ENCODE data around the gene PLA2G10. TPM values are rescaled to one million over a fixed set of nuclear protein-coding genes. Genes with fewer than 3 reads are reported as not detected.

PLA2G10 gene
- polyA plus RNA-seq, 1 of the 3 experiments (the other 2 are of a cell fraction), result not detected

GRCh38 chr16:14641926-14642325 lies 52.2 kb downstream of the PLA2G10 start:
- H3K36me3 ChIP-seq (replicated peaks in 1 of 2; ENCODE audit: control insufficient read depth in 1 of 2, insufficient read depth in 2 of 2, low read length in 1 of 2), result peaks cover 19 to 66% of the 10 kb centered on the region in 2 experiments
- no peak overlapping the region for H3K4me2 ChIP-seq
- no peaks in the 10 kb centered on the region for H3K4me1 ChIP-seq (ENCODE audit: control insufficient read depth in 1 of 2, insufficient read depth in 2 of 2, low read depth in 1 of 2, low read length in 1 of 2)
- no peak overlapping the region for H3K27ac ChIP-seq (ENCODE audit: low read depth in 2 of 2, low read length in 1 of 2)
- no peak overlapping the region for H3K4me3 ChIP-seq (ENCODE audit: low read depth in 2 of 2, low read length in 1 of 2)
- H2AFZ ChIP-seq (ENCODE audit: low read depth), result no peak overlapping the region
- H3K9me2 ChIP-seq, result no peaks in the 10 kb centered on the region
- ChIA-PET CTCF (no interaction called here), POLR2A (no interaction called here)
- no peaks in the 10 kb centered on the region for H3K27me3 ChIP-seq (ENCODE audit: insufficient read depth)
- H3K79me2 ChIP-seq (ENCODE audit: insufficient read depth), result peaks cover 99% of the 10 kb centered on the region
- WGBS (ENCODE audit: low lambda C conversion rate), result 96% methylated on average over 7 of the region's 7 CpGs
- DNase-seq, result no peak
- peaks cover 2% of the 10 kb centered on the region for H3F3A ChIP-seq (replicated peaks; ENCODE audit: insufficient read depth)
- TF ChIP-seq FOSL2 (IDR thresholded peaks at IDR 0.05; ENCODE audit: borderline replicate concordance, low read depth) (no peak), MXI1 (IDR thresholded peaks at IDR 0.05; ENCODE audit: low read depth, low read length) (no peak), TAF1 (IDR thresholded peaks at IDR 0.05; ENCODE audit: borderline replicate concordance, low read depth, low read length) (no peak), MEF2A (IDR thresholded peaks at IDR 0.05; ENCODE audit: borderline replicate concordance, low read depth) (no peak), FOXJ3 (CRISPR knock-in tag; IDR thresholded peaks at IDR 0.05) (no peak), ELF1 (IDR thresholded peaks at IDR 0.05) (no peak), PBX3 (IDR thresholded peaks at IDR 0.05) (no peak), RAD21 (IDR thresholded peaks at IDR 0.05; ENCODE audit: low read length) (no peak), MAX (IDR thresholded peaks at IDR 0.05; ENCODE audit: low read depth) (no peak), NRF1 (IDR thresholded peaks at IDR 0.05; ENCODE audit: low read depth, low read length) (no peak), TEAD4 (IDR thresholded peaks at IDR 0.05; ENCODE audit: borderline replicate concordance, insufficient read depth) (no peak), EZH2phosphoT487 (IDR thresholded peaks at IDR 0.05; ENCODE audit: borderline replicate concordance, low read depth) (no peak)
- H3K9me3 ChIP-seq, result no peaks in the 10 kb centered on the region
- peaks cover 71% of the 10 kb centered on the region for H4K20me1 ChIP-seq (ENCODE audit: insufficient read depth)
- no peak overlapping the region for H3K9ac ChIP-seq

GRCh38 chr16:14641206-14641605 lies 52.9 kb downstream of the PLA2G10 start:
- H3K9me3 ChIP-seq, result no peaks in the 10 kb centered on the region
- no peak overlapping the region for H3K4me2 ChIP-seq
- no peak overlapping the region for H3K9ac ChIP-seq
- DNase-seq, result no peak
- H3K4me3 ChIP-seq (ENCODE audit: low read depth in 2 of 2, low read length in 1 of 2), result no peak overlapping the region
- H3K79me2 ChIP-seq (ENCODE audit: insufficient read depth), result peaks cover 100% of the 10 kb centered on the region
- WGBS (ENCODE audit: low lambda C conversion rate), result 92% methylated on average over 8 of the region's 8 CpGs
- ChIA-PET POLR2A (no interaction called here), CTCF (no interaction called here)
- H2AFZ ChIP-seq (ENCODE audit: low read depth), result no peak overlapping the region
- no peaks in the 10 kb centered on the region for H3F3A ChIP-seq (replicated peaks; ENCODE audit: insufficient read depth)
- peaks cover 78% of the 10 kb centered on the region for H4K20me1 ChIP-seq (ENCODE audit: insufficient read depth)
- H3K9me2 ChIP-seq, result no peaks in the 10 kb centered on the region
- peaks cover 19 to 63% of the 10 kb centered on the region in 2 experiments for H3K36me3 ChIP-seq (replicated peaks in 1 of 2; ENCODE audit: control insufficient read depth in 1 of 2, insufficient read depth in 2 of 2, low read length in 1 of 2)
- no peak for TF ChIP-seq YY1 (IDR thresholded peaks at IDR 0.05; ENCODE audit: low read depth)
- no peak for TF ChIP-seq SMC3 (IDR thresholded peaks at IDR 0.05; ENCODE audit: low read depth, low read length)
- no peak for TF ChIP-seq TAF1 (IDR thresholded peaks at IDR 0.05; ENCODE audit: borderline replicate concordance, low read depth, low read length)
- TF ChIP-seq RXRA (IDR thresholded peaks at IDR 0.05; ENCODE audit: borderline replicate concordance, low read depth), result no peak
- no peak for TF ChIP-seq EZH2phosphoT487 (IDR thresholded peaks at IDR 0.05; ENCODE audit: borderline replicate concordance, low read depth)
- no peak for TF ChIP-seq NFIC (IDR thresholded peaks at IDR 0.05; ENCODE audit: borderline replicate concordance)
- TF ChIP-seq NRF1 (IDR thresholded peaks at IDR 0.05; ENCODE audit: low read depth, low read length), result no peak
- no peak for TF ChIP-seq USF1 (IDR thresholded peaks at IDR 0.05; ENCODE audit: borderline replicate concordance, low read depth)
- no peak for TF ChIP-seq FOSL2 (IDR thresholded peaks at IDR 0.05; ENCODE audit: borderline replicate concordance, low read depth)
- TF ChIP-seq MAX (IDR thresholded peaks at IDR 0.05; ENCODE audit: low read depth), result no peak
- no peaks in the 10 kb centered on the region for H3K4me1 ChIP-seq (ENCODE audit: control insufficient read depth in 1 of 2, insufficient read depth in 2 of 2, low read depth in 1 of 2, low read length in 1 of 2)
- H3K27ac ChIP-seq (ENCODE audit: low read depth in 2 of 2, low read length in 1 of 2), result no peak overlapping the region
- H3K27me3 ChIP-seq (ENCODE audit: insufficient read depth), result no peaks in the 10 kb centered on the region
